Prostate gland (tissue), 2 donors: ENCODE data around the gene HARBI1. TPM values are rescaled to one million over a fixed set of nuclear protein-coding genes. Genes with fewer than 3 reads are reported as not detected.
"Not testable (repeated sequence)": the region's sequence is repeated elsewhere in the genome, so short reads cannot be mapped to it uniquely, and the experiment has no call there.

Source experiments
- DNase-seq: peaks from one replicate; pipeline ENCODE4 v3.0.0-alpha.2; 2019; ENCODE audit warnings: low spot score
- H3K27ac ChIP-seq, 2 donors: fragments of 200-600 bp; sonication (generic); 2 replicates each; pipeline ENCODE4 v1.5.1; 2017 to 2019
- H3K27me3 ChIP-seq: fragments of 200-600 bp; sonication (generic); replicated peaks from 2 replicates; pipeline ENCODE4 v1.5.1; 2019; ENCODE audit not compliant: insufficient read depth
- H3K36me3 ChIP-seq, 2 donors: fragments of 200-600 bp; sonication (generic); 1 replicate in 1 of 2; 2 replicates in 1 of 2; pipeline versions ENCODE4 v1.5.1 to v1.8.1; 2017 to 2019
- H3K4me1 ChIP-seq: fragments of 200-600 bp; sonication (generic); replicated peaks from 2 replicates; pipeline ENCODE4 v1.5.1; 2019
- H3K4me3 ChIP-seq, 2 donors: fragments of 200-600 bp; sonication (generic); 2 replicates each; pipeline ENCODE4 v1.5.1; 2017 to 2019
- H3K9me3 ChIP-seq: fragments of 200-600 bp; sonication (generic); 2 replicates; pipeline ENCODE4 v1.5.1; 2017
- CTCF ChIP-seq, 4 experiments: fragments of 200-600 bp in 2 of 4; fragments of 450-650 bp in 2 of 4; sonication (generic) in 2 of 4; IDR thresholded peaks; 1 replicate in 3 of 4; 2 replicates in 1 of 4; pipeline ENCODE4 v1.5.1; 2016 to 2019; ENCODE audit warnings: antibody characterized with exemption in 4 of 4, mild to moderate bottlenecking in 2 of 4, moderate library complexity in 2 of 4
- POLR2A ChIP-seq: fragments of 450-650 bp; IDR thresholded peaks from one replicate; pipeline ENCODE4 v1.6.1; 2016; ENCODE audit warnings: antibody characterized with exemption, mild to moderate bottlenecking
- POLR2AphosphoS5 ChIP-seq: sonication (generic); formaldehyde crosslinking; IDR thresholded peaks from one replicate; pipeline ENCODE4 v1.6.1; 2017; ENCODE audit warnings: antibody characterized with exemption
- WGBS: methylation state at CpG from one replicate; pipeline ENCODE4 v1.1.5; 2018; 5-methylcytosine and 5-hydroxymethylcytosine counted together
- intact Hi-C: fragments of 100-400 bp; cut with DNase I; formaldehyde crosslinking; loops from one replicate; pipeline ENCODE4 v1.14.2; 2022
- total RNA-seq, 2 donors: library from RNA; depleted of rRNA; stranded (reverse); fragments of >200 nt; gene quantifications; one replicate each; pipeline ENCODE4 v1.1.0, GENCODE V29; 2016

HARBI1 gene
- total RNA-seq, 2 donors from 2014 or later: 3.1 to 4.1 TPM

GRCh38 chr11:46593550-46594373 is 23.3 kb downstream of the HARBI1 start, which contains the start of gene AMBRA1:
AMBRA1 (minus strand) TSS chr11:46594023; CDS start chr11:46548380, 45,643 bp downstream.
- intact Hi-C loops: no loop called here
- DNase-seq: peak; percentile 89
- H3K27me3 ChIP-seq: no peaks in the 10 kb centered on the region
- peak within 1 kb of the TSS; percentile 84 to 89 for H3K4me3 ChIP-seq
- TF ChIP-seq POLR2A (peak; percentile 65), POLR2AphosphoS5 (peak; percentile 95), CTCF (IDR thresholded peaks at IDR 0.05) (peak in 1 of 4 experiments; percentile 14)
- 1% methylated on average over 53 of the region's 54 CpGs for WGBS
- H3K9me3 ChIP-seq: no peaks in the 10 kb centered on the region
- H3K27ac ChIP-seq: peak within 1 kb of the TSS; percentile 80 to 83
- peaks cover 5% of the 10 kb centered on the region for H3K4me1 ChIP-seq
- no peaks in the 10 kb centered on the region for H3K36me3 ChIP-seq

DNA sequence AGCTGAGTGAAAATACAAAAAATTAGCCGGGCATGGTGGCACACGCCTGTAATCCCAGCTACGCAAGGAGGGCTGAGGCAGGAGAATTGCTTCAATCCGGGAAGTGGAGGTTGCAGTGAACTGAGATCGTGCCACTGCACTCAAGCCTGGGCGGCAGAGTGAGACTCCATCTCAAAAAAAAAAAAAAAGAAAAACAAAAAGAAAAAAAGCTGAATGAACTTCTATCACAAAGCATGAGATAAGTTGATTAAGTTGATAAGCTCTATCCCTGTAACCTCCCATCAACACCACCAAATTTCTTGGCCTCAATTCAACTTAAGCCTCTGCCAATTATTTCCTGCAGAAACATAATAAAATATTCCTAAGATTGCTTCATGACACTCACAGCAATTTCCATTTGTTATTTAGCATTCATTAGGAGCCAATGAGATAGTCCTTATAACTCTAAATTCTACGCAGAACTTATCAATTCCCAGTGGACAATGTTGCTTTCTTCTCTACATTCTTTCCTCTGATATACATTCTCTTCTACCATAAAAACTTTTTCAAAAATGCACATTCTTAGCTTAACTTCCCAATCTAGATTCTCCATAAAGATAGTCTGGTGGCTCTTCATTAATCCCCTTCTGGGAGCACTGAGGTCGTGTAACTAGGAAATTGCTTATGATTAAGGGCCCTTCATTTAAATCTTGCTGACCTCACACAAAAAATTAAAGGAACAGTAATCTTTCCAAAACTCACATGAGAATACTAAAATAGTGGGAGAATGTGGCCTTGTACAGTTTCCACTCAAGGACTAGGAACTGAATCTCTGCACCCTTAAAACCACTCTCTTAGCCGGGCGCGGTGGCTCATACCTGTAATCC is 26.1 kb downstream of the HARBI1 start:
- no peak overlapping the region for H3K4me3 ChIP-seq

DNA sequence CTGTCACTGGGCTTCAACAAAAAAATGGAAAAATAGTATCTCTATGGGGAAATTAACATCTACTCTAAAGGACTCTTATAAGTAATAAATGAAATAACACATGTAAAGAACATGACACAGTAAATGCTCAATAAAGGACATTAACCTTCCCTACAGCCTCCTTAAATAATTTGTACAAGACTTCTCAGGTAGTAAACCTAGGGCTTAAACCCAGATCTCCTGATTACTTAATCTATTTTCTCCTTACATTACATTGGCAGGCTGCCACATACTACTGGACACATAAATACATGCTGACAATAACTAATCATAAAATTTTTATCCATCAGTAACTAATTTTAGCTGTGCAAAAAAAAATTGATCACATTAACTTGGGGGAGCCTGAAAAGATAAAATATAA is 28.1 kb downstream of the HARBI1 start:
- Histone ChIP-seq H3K4me1 (peaks cover 5% of the 10 kb centered on the region), H3K9me3 (no peaks in the 10 kb centered on the region), H3K4me3 (no peak overlapping the region), H3K27me3 (no peaks in the 10 kb centered on the region), H3K27ac (no peak overlapping the region), H3K36me3 (no peaks in the 10 kb centered on the region)
- TF ChIP-seq POLR2AphosphoS5: no peak
- TF ChIP-seq POLR2A: no peak
- no peak for TF ChIP-seq CTCF (IDR thresholded peaks at IDR 0.05)
- DNase-seq: no peak
- intact Hi-C loops: no loop called here

More for the DNA sequence above, 26.1 kb downstream of the HARBI1 start:
- H3K36me3 ChIP-seq: no peaks in the 10 kb centered on the region
- TF ChIP-seq POLR2AphosphoS5: no peak
- TF ChIP-seq CTCF (IDR thresholded peaks at IDR 0.05): no peak
- no peak for TF ChIP-seq POLR2A
- intact Hi-C loops: no loop called here
- WGBS: 52% methylated on average over 11 of the region's 11 CpGs
- peaks cover 5% of the 10 kb centered on the region for H3K4me1 ChIP-seq
- no peak overlapping the region for H3K27ac ChIP-seq
- H3K9me3 ChIP-seq: no peaks in the 10 kb centered on the region
- no peaks in the 10 kb centered on the region for H3K27me3 ChIP-seq
- no peak for DNase-seq

GRCh38 chr11:46588131-46588530 is 28.9 kb downstream of the HARBI1 start:
- no peak overlapping the region for H3K27ac ChIP-seq

GRCh38 chr11:46583513-46583912 is 33.5 kb downstream of the HARBI1 start:
- WGBS: 100% methylated on average over 1 of the region's 1 CpG
- intact Hi-C loops: not testable (repeated sequence)

More at GRCh38 chr11:46588131-46588530, 28.9 kb downstream of the HARBI1 start:
- no peak for DNase-seq
- Histone ChIP-seq H3K9me3 (no peaks in the 10 kb centered on the region), H3K36me3 (no peaks in the 10 kb centered on the region), H3K4me3 (no peak overlapping the region), H3K4me1 (peaks cover 5% of the 10 kb centered on the region), H3K27me3 (no peaks in the 10 kb centered on the region)
- intact Hi-C loops: no loop called here
- 79% methylated on average over 5 of the region's 5 CpGs for WGBS
- no peak for TF ChIP-seq POLR2AphosphoS5
- no peak for TF ChIP-seq CTCF (IDR thresholded peaks at IDR 0.05)
- no peak for TF ChIP-seq POLR2A

More at GRCh38 chr11:46583513-46583912, 33.5 kb downstream of the HARBI1 start:
- H3K27ac ChIP-seq, H3K9me3 ChIP-seq, H3K36me3 ChIP-seq, H3K27me3 ChIP-seq, H3K4me1 ChIP-seq, DNase-seq, H3K4me3 ChIP-seq: not testable (repeated sequence)
